GM21825 (cell line): ENCODE measurements around the gene SMARCA4.

Experiments used
- ATAC-seq: cut with Tn5 transposase; IDR thresholded peaks from one replicate; pipeline ENCODE4 v1.9.1; 2021; ENCODE audit warnings: mild to moderate bottlenecking, moderate library complexity; ENCODE audit not compliant: unreplicated experiment

SMARCA4 gene

GRCh38 chr19:11028146-11028545 lies 67.3 kb downstream of the SMARCA4 start:
- no peak for ATAC-seq

GRCh38 chr19:11031421-11032070 lies 70.7 kb downstream of the SMARCA4 start:
- no peak for ATAC-seq

GRCh38 chr19:11033251-11033650 lies 72.4 kb downstream of the SMARCA4 start:
- ATAC-seq = no peak

DNA sequence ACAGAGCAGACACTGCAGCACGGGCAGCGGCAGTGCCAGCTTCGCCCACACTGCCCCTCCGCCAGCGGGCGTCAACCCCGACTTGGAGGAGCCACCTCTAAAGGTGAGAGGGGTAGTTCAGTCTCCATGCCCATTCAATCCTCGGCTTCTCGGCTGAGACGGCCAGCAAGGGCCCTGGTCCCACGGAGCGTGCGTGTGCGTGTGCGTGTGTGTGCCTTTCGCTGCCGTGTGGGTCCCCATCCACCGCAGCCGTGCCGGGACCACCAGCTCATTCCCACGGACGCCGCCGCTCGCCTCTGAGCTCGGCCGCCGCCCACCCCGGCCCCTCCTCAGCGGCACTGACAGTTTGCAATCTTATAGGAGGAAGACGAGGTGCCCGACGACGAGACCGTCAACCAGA lies 72.9 kb downstream of the SMARCA4 start:
- no peak for ATAC-seq

- no peak for ATAC-seq
These were observed 73.8 kb downstream of the SMARCA4 start for GRCh38 chr19:11034449-11035213.

GRCh38 chr19:11035441-11036377 lies 74.9 kb downstream of the SMARCA4 start:
- peak; percentile 79 for ATAC-seq

GRCh38 chr19:11038511-11038910 lies 77.7 kb downstream of the SMARCA4 start:
- ATAC-seq = no peak

DNA sequence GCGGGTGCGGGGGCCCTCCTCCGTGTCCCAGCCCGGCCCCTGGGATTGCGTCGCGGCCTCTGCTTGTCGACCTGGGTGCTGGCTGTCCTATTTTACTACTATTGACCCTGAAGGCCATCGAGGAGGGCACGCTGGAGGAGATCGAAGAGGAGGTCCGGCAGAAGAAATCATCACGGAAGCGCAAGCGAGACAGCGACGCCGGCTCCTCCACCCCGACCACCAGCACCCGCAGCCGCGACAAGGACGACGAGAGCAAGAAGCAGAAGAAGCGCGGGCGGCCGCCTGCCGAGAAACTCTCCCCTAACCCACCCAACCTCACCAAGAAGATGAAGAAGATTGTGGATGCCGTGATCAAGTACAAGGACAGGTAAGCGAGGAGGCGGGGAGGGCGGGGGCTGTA lies 80.4 kb downstream of the SMARCA4 start:
- no peak for ATAC-seq

GRCh38 chr19:11041966-11042627 lies 81.3 kb downstream of the SMARCA4 start:
- ATAC-seq = no peak

DNA sequence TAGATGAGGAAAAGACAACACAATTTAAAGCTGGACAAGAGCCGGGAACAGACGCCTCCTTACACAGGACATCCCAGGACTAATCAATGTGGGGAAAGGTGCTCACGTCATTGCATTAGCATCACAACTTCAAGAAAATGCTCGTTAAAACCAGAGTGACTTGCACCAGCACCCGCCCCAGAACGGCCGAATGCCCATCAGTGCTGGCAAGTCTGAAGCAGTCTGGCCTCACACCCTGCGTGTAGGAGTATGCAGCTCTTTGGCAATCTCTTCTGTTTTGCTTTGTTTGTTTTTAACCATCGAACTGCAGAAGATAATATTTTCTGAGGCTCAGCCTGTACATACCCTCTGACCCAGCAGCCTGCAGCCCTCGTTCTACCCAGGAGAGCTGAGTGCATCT lies 83.6 kb downstream of the SMARCA4 start:
- no peak for ATAC-seq

- no peak for ATAC-seq
These were observed 84.7 kb downstream of the SMARCA4 start for GRCh38 chr19:11045536-11045935.

- ATAC-seq = no peak
These were observed 86.0 kb downstream of the SMARCA4 start for GRCh38 chr19:11046605-11047354.

DNA sequence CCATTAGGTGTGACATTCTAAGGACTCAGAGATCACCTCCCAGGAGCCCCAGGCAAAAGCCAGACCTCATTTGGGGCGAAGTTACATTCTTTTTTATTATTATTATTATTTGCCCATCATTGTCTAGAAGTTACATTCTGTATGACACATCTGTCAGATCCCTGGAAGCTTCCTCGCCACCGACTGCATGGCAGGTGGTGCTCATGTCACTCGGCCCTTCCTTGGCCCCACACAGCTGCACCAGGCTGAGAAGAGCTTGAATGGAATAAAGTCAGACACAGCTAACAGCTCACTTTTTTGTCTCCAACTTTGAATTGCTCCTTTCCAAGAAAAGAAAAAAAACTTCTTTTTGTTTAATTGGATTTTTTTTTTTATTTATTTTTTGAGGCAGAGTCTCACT lies 87.0 kb downstream of the SMARCA4 start:
- ATAC-seq = no peak

- no peak for ATAC-seq
These were observed 89.7 kb downstream of the SMARCA4 start for GRCh38 chr19:11050323-11051114.

DNA sequence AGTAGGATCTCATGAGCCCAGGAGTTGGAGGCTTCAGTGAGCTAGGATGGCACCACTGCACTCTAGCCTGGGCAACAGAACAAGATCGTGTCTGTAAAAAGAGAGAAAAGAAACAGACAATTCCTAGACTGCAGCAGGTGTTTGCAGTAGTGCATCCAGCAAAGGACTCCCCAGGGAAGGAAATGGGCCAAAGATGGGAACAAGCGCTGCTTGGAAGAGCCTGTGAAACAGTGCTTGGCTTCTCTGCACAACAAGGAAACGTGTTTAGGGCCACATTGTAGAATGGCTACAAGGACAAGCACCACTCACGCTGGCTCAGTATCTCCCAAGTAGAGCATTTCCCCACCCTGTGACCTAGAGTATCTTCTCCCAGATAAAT lies 93.0 kb downstream of the SMARCA4 start:
- no peak for ATAC-seq

DNA sequence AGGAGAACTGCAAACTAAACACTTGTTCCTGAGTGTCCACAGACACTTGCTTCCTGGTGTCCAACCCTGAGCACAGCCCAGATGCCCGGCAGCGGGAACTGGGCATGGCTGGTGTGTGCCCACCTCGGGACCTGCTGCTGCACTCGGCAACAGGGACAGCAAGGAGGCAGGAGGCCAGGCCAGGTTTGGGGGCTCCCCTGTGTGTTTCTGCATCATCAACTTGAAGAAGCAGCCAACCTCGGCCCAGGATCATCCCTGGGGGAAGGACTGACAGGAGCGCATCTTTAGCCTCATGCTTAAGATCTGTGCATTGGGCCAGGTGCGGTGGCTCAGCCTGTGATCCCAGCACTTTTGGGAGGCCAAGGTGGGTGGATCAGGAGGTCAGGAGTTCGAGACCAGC lies 93.4 kb downstream of the SMARCA4 start:
- no peak for ATAC-seq

DNA sequence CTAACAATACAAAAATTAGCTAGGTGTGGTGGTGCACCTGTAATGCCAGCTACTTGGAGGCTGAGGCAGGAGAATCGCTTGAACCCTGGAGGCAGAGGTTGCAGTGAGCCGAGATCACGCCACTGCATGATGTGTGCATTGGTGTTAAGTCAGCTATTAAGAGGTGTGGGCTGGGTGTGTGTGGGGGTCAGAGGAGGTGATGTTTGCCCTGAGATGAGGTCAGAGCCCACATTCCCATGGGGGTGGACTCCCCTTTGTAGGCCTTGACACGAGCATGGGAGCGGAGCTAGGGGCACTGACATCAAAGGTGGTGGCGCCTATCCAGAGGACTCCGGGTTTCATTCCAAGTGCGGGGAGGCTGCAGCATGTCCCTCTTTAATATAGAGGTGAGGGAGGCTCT lies 93.8 kb downstream of the SMARCA4 start:
- no peak for ATAC-seq

- ATAC-seq = no peak
These were observed 97.6 kb downstream of the SMARCA4 start for GRCh38 chr19:11058246-11059030.
